Adrenal gland (tissue), 12 donors: ENCODE measurements around the gene GTF2H1. TPM values are rescaled to one million over a fixed set of nuclear protein-coding genes. Genes with fewer than 3 reads are reported as not detected.
A peak's percentile ranks its signal among the peaks of the same experiment; 100 is the strongest.

Source experiments
- DNase-seq, 7 donors: peaks; one replicate each; pipeline ENCODE4 v3.0.0-alpha.2; 2019 to 2020
- H3K27ac ChIP-seq, 5 donors: fragments of 200-600 bp; sonication (generic) in 4 of 5; 1 replicate in 3 of 5; 2 replicates in 2 of 5; pipeline versions ENCODE4 v1.5.1 to v1.8.0; 2016 to 2020; ENCODE audit warnings: mild to moderate bottlenecking in 1 of 5
- H3K27me3 ChIP-seq: fragments of 200-600 bp; 2 replicates; pipeline ENCODE4 v1.8.0; 2021
- H3K36me3 ChIP-seq, 2 donors: fragments of 200-600 bp; replicated peaks in 1 of 2; 1 replicate in 1 of 2; 2 replicates in 1 of 2; pipeline versions ENCODE4 v1.5.1 to v1.8.0; 2018 to 2022
- H3K4me1 ChIP-seq, 2 donors: fragments of 200-600 bp; replicated peaks in 1 of 2; 1 replicate in 1 of 2; 2 replicates in 1 of 2; pipeline versions ENCODE4 v1.5.1 to v1.8.0; 2018 to 2021
- H3K4me3 ChIP-seq, 4 donors: fragments of 200-600 bp; sonication (generic) in 3 of 4; one replicate each; pipeline ENCODE4 v1.5.1; 2016 to 2018
- H3K9me3 ChIP-seq, 3 donors: fragments of 200-600 bp; sonication (generic) in 1 of 3; replicated peaks in 1 of 3; 1 replicate in 2 of 3; 2 replicates in 1 of 3; pipeline versions ENCODE4 v1.5.1 to v1.8.0; 2016 to 2021
- POLR2A ChIP-seq, 2 donors: fragments of 450-650 bp; IDR thresholded peaks; one replicate each; pipeline ENCODE4 v1.6.1; 2017; ENCODE audit warnings: antibody characterized with exemption in 2 of 2, mild to moderate bottlenecking in 2 of 2, moderate library complexity in 1 of 2
- WGBS, 4 donors: extraction: QIAGEN DNeasy Blood & Tissue Kit in 2 of 4; methylation state at CpG; one replicate each; pipeline versions ENCODE4 v1.1.5 to v1.1.7; 2013 to 2017; 5-methylcytosine and 5-hydroxymethylcytosine counted together
- intact Hi-C, 2 donors: fragments of 100-400 bp; cut with DNase I; formaldehyde crosslinking; loops; one replicate each; pipeline versions ENCODE4 v1.14.1 to v1.15.0; 2022 to 2023
- polyA plus RNA-seq, 3 donors: library from polyadenylated mRNA; stranded (reverse); fragments of 200-250 nt in 2 of 3; fragments of 350-450 nt in 1 of 3; fragmentation: Illumina TruSeq in 1 of 3; extraction: RNeasy Lipid Tissue Mini Kit (QIAGEN cat#74804) in 1 of 3; gene quantifications; one replicate each; pipeline ENCODE4 v1.2.3, GENCODE V29; 2013 to 2014
- total RNA-seq, 9 donors: library from RNA; depleted of rRNA in 4 of 9; stranded (reverse); fragments of >200 nt in 4 of 9; fragments of 120-200 nt in 1 of 9; fragmentation: NEBNext Ultra II Directional in 1 of 9; extraction: Animal tissue kit (Norgen Biotek cat#: 25700) in 1 of 9; gene quantifications; one replicate each; pipeline versions ENCODE4 v1.1.0 to v1.2.4, GENCODE V29; 2013 to 2023
- TF ChIP-seq, protein P1 (sequence below), 6 experiments: fragments of 450-650 bp in 4 of 6; fragments of 200-600 bp in 2 of 6; sonication (generic) in 1 of 6; IDR thresholded peaks; 1 replicate in 5 of 6; 2 replicates in 1 of 6; pipeline versions ENCODE4 v1.5.1 to v1.8.0; 2016 to 2021; ENCODE audit warnings: antibody characterized with exemption in 6 of 6, mild to moderate bottlenecking in 2 of 6, moderate library complexity in 1 of 6
- donor health status: healthy with polysubstance abuse.
- donor health status: Bipolar disorder and iron deficiency.
- donor health status: DM: yes; HTN: yes; CAD: no.
- donor health status: DM: no; HTN: no; CAD: no.
- donor health status: DM: no; HTN: no; CAD: no.
- donor health status: DM: yes; HTN: yes; CAD: no.

The GTF2H1 gene
- total and polyA plus RNA-seq, 12 donors, result 18.0 to 86.4 (median 44.4) TPM

DNA sequence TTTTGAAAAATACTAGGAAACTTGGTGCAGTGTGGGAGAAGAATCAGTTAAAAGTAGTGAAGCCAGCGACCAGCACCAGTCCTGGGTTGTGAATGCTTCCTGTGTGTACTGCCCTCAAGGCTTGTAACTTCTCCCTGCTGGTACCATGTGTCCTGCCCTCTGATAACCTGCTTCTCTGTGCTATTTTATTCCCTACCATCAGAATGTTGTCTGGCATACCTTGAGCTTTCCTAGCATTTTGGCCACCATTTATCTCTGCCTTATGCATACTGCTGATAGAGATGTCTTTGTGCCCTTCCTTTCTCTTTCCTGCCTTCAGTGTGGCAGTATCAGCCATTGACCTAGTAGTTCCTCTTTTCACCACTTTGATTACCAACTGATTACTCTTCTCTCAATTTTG, 2.0 kb downstream of the GTF2H1 start:
- WGBS, 4 donors, result 41 to 83% (median 64%) methylated on average over 1 of the region's 1 CpG
- H3K27ac ChIP-seq, result no peak overlapping the region
- peaks cover 35 to 58% of the 10 kb centered on the region in 2 donors for H3K4me1 ChIP-seq
- TF ChIP-seq, protein P1, sequence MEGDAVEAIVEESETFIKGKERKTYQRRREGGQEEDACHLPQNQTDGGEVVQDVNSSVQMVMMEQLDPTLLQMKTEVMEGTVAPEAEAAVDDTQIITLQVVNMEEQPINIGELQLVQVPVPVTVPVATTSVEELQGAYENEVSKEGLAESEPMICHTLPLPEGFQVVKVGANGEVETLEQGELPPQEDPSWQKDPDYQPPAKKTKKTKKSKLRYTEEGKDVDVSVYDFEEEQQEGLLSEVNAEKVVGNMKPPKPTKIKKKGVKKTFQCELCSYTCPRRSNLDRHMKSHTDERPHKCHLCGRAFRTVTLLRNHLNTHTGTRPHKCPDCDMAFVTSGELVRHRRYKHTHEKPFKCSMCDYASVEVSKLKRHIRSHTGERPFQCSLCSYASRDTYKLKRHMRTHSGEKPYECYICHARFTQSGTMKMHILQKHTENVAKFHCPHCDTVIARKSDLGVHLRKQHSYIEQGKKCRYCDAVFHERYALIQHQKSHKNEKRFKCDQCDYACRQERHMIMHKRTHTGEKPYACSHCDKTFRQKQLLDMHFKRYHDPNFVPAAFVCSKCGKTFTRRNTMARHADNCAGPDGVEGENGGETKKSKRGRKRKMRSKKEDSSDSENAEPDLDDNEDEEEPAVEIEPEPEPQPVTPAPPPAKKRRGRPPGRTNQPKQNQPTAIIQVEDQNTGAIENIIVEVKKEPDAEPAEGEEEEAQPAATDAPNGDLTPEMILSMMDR (IDR thresholded peaks at IDR 0.05), result no peak
- TF ChIP-seq POLR2A (IDR thresholded peaks at IDR 0.05), result no peak
- DNase-seq, result no peak
- no peaks in the 10 kb centered on the region for H3K27me3 ChIP-seq
- H3K9me3 ChIP-seq, result no peaks in the 10 kb centered on the region
- intact Hi-C loops, result loop anchor here in 1 of 2 donors (10.0 kb wide), 2 partner anchors 70 to 200 kb away; partner anchors contain the start of genes LDHA and TSG101
- H3K4me3 ChIP-seq, result no peak overlapping the region
- peaks cover 0 to 11% of the 10 kb centered on the region in 2 donors for H3K36me3 ChIP-seq

DNA sequence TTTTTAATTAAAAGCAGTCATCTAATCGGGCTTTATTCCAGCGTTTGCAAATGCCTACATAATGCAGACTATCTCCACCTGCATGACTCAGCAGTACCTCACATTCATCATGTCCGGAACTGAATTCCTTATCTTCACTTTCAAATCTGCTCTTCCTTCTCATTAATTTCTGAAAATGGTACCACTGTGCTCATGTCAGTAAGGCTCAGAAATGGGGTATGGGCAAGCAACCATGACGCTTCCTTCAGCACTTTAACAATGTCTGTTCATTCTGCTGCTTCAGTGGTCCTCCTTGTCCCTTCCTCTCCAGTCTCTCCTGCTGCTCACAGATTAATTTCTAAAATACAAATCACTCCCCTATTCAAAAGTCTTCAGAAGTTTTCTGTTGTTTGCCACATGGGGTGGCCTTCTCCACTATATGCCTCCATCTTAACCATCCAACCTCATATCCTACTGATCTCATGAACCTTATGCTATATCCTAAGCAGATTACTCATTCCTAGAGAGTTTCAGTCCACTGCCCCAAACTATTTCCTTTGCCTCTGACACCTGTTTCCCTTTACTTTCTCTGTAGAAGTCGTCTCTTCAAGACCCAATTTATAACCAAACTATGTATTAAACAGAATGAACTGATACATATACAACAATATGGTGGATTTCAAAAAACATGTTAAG, 7.0 kb downstream of the GTF2H1 start:
- no peak for DNase-seq
- 52 to 70% (median 57%) methylated on average over 5 of the region's 5 CpGs for WGBS, 4 donors
- H3K36me3 ChIP-seq, result peaks cover 0 to 27% of the 10 kb centered on the region in 2 donors
- H3K27ac ChIP-seq, result peak overlapping the region in 1 of 5 donors; percentile 6
- H3K9me3 ChIP-seq, result no peaks in the 10 kb centered on the region
- no peak overlapping the region for H3K4me3 ChIP-seq
- intact Hi-C loops, result loop anchor here in 1 of 2 donors (10.0 kb wide), 2 partner anchors 65 to 195 kb away; partner anchors contain the start of genes LDHA and TSG101
- no peaks in the 10 kb centered on the region for H3K27me3 ChIP-seq
- TF ChIP-seq, protein P1 (IDR thresholded peaks at IDR 0.05), result no peak
- no peak for TF ChIP-seq POLR2A (IDR thresholded peaks at IDR 0.05)
- peaks cover 11 to 24% of the 10 kb centered on the region in 2 donors for H3K4me1 ChIP-seq

DNA sequence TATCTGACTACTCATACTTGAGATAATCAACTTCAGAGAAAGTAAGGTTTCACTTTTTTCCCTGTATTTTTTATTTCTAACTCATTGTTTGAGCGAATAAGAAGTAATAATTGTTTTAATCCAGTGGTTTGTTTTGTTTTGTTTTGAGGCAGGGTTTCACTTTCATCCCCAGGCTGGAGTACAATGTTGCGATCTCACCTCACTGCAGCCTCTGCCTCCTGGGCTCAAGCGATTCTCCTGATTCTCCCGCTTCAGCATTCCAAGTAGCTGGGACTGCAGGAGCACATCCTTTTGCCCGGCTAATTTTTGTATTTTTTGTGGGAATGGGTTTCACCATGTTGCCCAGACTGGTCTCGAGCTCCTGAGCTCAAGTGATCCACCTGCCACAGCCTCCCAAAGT, 8.6 kb downstream of the GTF2H1 start:
- H3K27ac ChIP-seq, result no peak overlapping the region
- no peak overlapping the region for H3K4me3 ChIP-seq
- peaks cover 0 to 41% of the 10 kb centered on the region in 2 donors for H3K36me3 ChIP-seq
- no peak for TF ChIP-seq POLR2A (IDR thresholded peaks at IDR 0.05)
- TF ChIP-seq, protein P1 (IDR thresholded peaks at IDR 0.05), result no peak
- no peak for DNase-seq
- H3K9me3 ChIP-seq, result no peaks in the 10 kb centered on the region
- intact Hi-C loops, result no loop called here
- H3K27me3 ChIP-seq, result no peaks in the 10 kb centered on the region
- H3K4me1 ChIP-seq, result peaks cover 5 to 8% of the 10 kb centered on the region in 2 donors
- WGBS, 4 donors, result 92 to 95% (median 94%) methylated on average over 6 of the region's 6 CpGs

DNA sequence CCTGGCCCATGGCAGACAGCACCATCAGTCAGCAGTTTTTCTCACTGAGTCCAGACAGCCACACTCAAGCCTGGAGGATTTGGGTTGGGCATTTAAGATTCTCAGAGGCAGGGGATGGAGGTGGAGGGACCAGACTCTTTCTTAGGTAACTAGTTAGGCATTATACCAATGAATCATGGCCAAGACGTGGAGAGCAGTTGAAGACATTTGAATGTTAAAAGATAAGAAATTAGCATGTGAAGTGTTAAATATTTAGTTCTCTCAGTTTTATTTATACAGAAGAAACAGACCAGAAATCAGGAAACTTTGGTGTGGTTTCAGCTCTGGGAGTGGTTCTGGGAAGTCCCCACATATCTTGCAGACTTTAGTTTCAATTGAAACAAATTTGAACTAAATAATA, 9.9 kb downstream of the GTF2H1 start:
- H3K27me3 ChIP-seq, result no peaks in the 10 kb centered on the region
- DNase-seq, result no peak
- no peaks in the 10 kb centered on the region for H3K9me3 ChIP-seq
- whole genome bisulfite sequencing, 4 donors, result 74 to 90% (median 84%) methylated on average over 1 of the region's 1 CpG
- H3K4me1 ChIP-seq, result peaks cover 5 to 7% of the 10 kb centered on the region in 2 donors
- no peak overlapping the region for H3K4me3 ChIP-seq
- no peak overlapping the region for H3K27ac ChIP-seq
- peaks cover 0 to 48% of the 10 kb centered on the region in 2 donors for H3K36me3 ChIP-seq
- no peak for TF ChIP-seq POLR2A (IDR thresholded peaks at IDR 0.05)
- TF ChIP-seq, protein P1 (IDR thresholded peaks at IDR 0.05), result no peak
- intact Hi-C loops, result no loop called here
